Body of pancreas (tissue), 4 donors: ENCODE results near the gene FIBIN. TPM values are rescaled to one million over a fixed set of nuclear protein-coding genes. Genes with fewer than 3 reads are reported as not detected.
"Not testable (repeated sequence)": the region's sequence is repeated elsewhere in the genome, so short reads cannot be mapped to it uniquely, and the experiment has no call there.

ENCODE experiments used
- ATAC-seq: fragments of 150-250 bp; one replicate; pipeline ENCODE4 v1.9.1; 2016
- DNase-seq, 4 donors: peaks; one replicate each; pipeline ENCODE4 v3.0.0-alpha.2; 2019
- H3K27ac ChIP-seq, 4 donors: fragments of 200-600 bp; sonication (generic); 1 replicate in 3 of 4; 2 replicates in 1 of 4; pipeline versions ENCODE4 v1.5.1 to v1.6.1; 2016 to 2019; ENCODE audit warnings: mild to moderate bottlenecking in 1 of 4, mixed read lengths in 1 of 4, moderate library complexity in 1 of 4
- H3K27me3 ChIP-seq, 2 donors: fragments of 200-600 bp; sonication (generic); one replicate each; pipeline ENCODE4 v1.6.0; 2016; ENCODE audit warnings: mild to moderate bottlenecking in 1 of 2
- H3K36me3 ChIP-seq, 2 donors: fragments of 200-600 bp; sonication (generic); replicated peaks in 1 of 2; 2 replicates each; pipeline ENCODE4 v1.5.1; 2016; ENCODE audit warnings: low read depth in 2 of 2; ENCODE audit not compliant: insufficient read depth in 1 of 2
- H3K4me1 ChIP-seq: fragments of 200-600 bp; sonication (generic); one replicate; pipeline ENCODE4 v1.6.0; 2016
- H3K4me3 ChIP-seq, 2 donors: fragments of 200-600 bp; sonication (generic); 1 replicate in 1 of 2; 2 replicates in 1 of 2; pipeline ENCODE4 v1.5.1; 2016 to 2019
- H3K9me3 ChIP-seq, 3 donors: fragments of 200-600 bp; sonication (generic); 1 replicate in 2 of 3; 2 replicates in 1 of 3; pipeline ENCODE4 v1.5.1; 2016
- POLR2A ChIP-seq, 3 donors: fragments of 450-650 bp; IDR thresholded peaks; one replicate each; pipeline ENCODE4 v1.6.1; 2016; ENCODE audit warnings: antibody characterized with exemption in 3 of 3, mild to moderate bottlenecking in 2 of 3
- WGBS, 2 donors: methylation state at CpG; one replicate each; pipeline ENCODE4 v1.1.5; 2017; 5-methylcytosine and 5-hydroxymethylcytosine counted together
- intact Hi-C: fragments of 100-400 bp; cut with DNase I; formaldehyde crosslinking; loops from one replicate; pipeline ENCODE4 v1.15.1; 2023
- total RNA-seq, 2 donors: library from RNA; depleted of rRNA; stranded (reverse); fragments of >200 nt; gene quantifications; one replicate each; pipeline ENCODE4 v1.1.0, GENCODE V29; 2016
- TF ChIP-seq, protein P1 (sequence below), 7 experiments: fragments of 450-650 bp in 4 of 7; fragments of 200-600 bp in 3 of 7; sonication (generic) in 3 of 7; IDR thresholded peaks; one replicate each; pipeline ENCODE4 v1.5.1; 2016 to 2019; ENCODE audit warnings: antibody characterized with exemption in 7 of 7

Gene FIBIN
- total RNA-seq, 2 donors from 2014 or later: 9.6 to 10.5 TPM

DNA sequence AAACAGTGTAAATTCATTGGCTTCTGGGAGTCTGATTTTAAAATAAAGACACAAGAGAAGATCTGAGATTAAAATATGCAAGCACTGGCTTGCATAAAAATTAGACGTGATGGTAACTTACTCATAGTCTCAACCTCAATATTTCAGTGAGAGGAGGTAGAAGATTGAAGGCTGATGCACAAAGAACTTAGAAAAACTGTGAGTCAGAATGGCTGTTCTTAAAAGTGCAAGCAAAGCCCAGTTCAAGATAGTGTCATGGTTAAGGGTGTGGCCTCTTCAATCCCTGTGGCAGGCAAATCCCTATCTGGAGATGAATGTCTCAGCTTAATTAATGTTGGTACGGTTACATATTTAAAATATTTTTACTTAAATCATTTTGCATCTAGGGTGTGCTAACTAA, 33.6 kb upstream of the FIBIN start:
- ATAC-seq: no peak
- no peaks in the 10 kb centered on the region for H3K4me1 ChIP-seq
- no peak overlapping the region for H3K4me3 ChIP-seq
- intact Hi-C loops: no loop called here
- H3K36me3 ChIP-seq: no peaks in the 10 kb centered on the region
- no peaks in the 10 kb centered on the region for H3K9me3 ChIP-seq
- no peaks in the 10 kb centered on the region for H3K27me3 ChIP-seq
- 67 to 71% methylated on average over 2 of the region's 2 CpGs for WGBS, 2 donors
- DNase-seq: no peak
- no peak for TF ChIP-seq POLR2A (IDR thresholded peaks at IDR 0.05)
- TF ChIP-seq, protein P1, sequence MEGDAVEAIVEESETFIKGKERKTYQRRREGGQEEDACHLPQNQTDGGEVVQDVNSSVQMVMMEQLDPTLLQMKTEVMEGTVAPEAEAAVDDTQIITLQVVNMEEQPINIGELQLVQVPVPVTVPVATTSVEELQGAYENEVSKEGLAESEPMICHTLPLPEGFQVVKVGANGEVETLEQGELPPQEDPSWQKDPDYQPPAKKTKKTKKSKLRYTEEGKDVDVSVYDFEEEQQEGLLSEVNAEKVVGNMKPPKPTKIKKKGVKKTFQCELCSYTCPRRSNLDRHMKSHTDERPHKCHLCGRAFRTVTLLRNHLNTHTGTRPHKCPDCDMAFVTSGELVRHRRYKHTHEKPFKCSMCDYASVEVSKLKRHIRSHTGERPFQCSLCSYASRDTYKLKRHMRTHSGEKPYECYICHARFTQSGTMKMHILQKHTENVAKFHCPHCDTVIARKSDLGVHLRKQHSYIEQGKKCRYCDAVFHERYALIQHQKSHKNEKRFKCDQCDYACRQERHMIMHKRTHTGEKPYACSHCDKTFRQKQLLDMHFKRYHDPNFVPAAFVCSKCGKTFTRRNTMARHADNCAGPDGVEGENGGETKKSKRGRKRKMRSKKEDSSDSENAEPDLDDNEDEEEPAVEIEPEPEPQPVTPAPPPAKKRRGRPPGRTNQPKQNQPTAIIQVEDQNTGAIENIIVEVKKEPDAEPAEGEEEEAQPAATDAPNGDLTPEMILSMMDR (IDR thresholded peaks at IDR 0.05): no peak
- H3K27ac ChIP-seq: no peak overlapping the region

DNA sequence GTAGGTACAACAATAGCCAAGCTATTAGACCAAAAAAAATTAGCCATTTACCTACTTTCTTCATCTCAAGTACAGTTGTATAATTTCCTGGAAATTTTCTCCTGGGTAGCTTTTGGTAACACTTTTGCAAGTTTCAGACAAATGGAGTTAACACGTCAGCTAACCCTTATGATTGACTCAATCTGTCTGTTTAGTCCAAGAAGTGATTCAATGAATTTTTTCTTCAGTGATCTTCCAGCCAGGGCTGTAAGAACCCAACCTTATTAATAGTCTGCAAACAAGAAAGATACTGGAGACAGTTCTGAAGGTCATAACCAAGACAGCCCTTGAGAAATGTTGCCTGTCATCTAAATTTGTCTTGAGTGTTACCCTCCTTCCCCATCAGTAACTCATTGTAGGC, 30.1 kb upstream of the FIBIN start:
- no peak for ATAC-seq
- Histone ChIP-seq H3K27me3 (no peaks in the 10 kb centered on the region), H3K4me1 (no peaks in the 10 kb centered on the region), H3K4me3 (no peak overlapping the region), H3K9me3 (no peaks in the 10 kb centered on the region), H3K27ac (no peak overlapping the region), H3K36me3 (no peaks in the 10 kb centered on the region)
- 50 to 53% methylated on average over 1 of the region's 1 CpG for WGBS, 2 donors
- DNase-seq: no peak
- TF ChIP-seq POLR2A (IDR thresholded peaks at IDR 0.05): no peak
- TF ChIP-seq, protein P1 (IDR thresholded peaks at IDR 0.05): no peak
- intact Hi-C loops: no loop called here

DNA sequence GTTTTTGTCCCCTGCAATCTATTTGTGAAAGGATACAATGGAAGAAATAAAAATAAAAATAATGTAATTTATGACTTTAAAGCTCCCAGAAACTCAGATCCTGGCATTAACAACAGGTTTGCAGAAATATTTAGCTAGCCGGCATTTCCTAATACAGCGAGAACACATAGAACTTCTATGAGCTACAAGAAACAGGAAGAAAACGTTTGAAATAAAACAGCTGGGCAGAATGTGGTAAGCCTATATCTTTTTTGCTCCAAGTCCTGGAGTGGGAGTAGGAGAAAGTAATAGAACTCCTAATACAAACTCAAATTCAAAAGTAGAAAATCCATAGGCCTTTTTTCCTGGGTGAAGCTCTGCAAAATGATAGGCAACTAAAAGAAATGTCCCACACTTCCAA, 29.6 kb upstream of the FIBIN start:
- Histone ChIP-seq H3K4me3 (no peak overlapping the region), H3K27ac (no peak overlapping the region), H3K9me3 (no peaks in the 10 kb centered on the region), H3K27me3 (no peaks in the 10 kb centered on the region), H3K4me1 (no peaks in the 10 kb centered on the region), H3K36me3 (no peaks in the 10 kb centered on the region)
- intact Hi-C loops: no loop called here
- DNase-seq: no peak
- TF ChIP-seq, protein P1 (IDR thresholded peaks at IDR 0.05): no peak
- no peak for TF ChIP-seq POLR2A (IDR thresholded peaks at IDR 0.05)
- WGBS, 2 donors: 48 to 64% methylated on average over 3 of the region's 3 CpGs
- ATAC-seq: no peak

DNA sequence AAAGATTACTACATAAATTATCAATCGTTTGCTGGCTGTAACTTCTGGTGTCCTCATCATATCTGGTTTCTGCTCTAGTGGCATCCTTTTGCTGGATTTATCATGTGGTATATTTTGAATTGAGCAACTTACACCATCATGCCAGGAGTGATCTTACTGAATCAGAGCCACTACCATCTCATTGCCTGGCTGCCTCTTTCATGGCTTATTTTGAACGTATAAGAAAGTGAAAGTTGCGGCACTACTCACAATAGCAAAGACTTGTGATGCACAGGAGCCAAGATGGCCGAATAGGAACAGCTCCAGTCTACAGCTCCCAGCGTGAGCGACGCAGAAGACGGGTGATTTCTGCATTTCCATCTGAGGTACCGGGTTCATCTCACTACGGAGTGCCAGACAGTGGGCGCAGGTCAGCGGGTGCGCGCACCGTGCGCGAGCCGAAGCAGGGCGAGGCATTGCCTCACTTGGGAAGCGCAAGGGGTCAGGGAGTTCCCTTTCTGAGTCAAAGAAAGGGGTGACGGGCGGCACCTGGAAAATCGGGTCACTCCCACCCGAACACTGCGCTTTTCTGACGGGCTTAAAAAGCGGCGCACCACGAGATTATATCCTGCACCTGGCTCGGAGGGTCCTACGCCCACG, 28.9 kb upstream of the FIBIN start:
- WGBS, 2 donors: 83 to 90% methylated on average over 28 to 32 of the region's 32 CpGs
- H3K36me3 ChIP-seq, ATAC-seq, H3K4me1 ChIP-seq, H3K27me3 ChIP-seq, H3K4me3 ChIP-seq, H3K9me3 ChIP-seq, intact Hi-C loops, DNase-seq, H3K27ac ChIP-seq: not testable (repeated sequence)

DNA sequence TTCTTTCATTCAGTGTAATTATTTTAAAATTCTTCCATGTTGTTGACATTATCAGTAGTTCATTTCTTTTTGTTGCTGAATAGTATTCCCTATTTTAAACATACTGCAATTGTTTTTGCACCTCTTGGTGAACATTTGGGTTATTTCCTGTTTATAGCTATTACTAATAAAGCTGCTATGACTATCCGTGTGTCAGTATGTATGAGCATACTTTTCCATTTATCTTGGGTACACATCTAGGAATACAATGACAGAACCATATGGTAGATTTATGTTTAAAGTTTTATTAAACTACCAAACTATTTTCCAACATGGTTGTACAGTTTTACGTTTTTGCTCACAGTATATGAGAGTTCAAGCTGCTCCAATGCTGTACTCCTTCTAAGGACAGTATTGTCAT, 22.0 kb upstream of the FIBIN start:
- WGBS, 2 donors: 49 to 63% methylated on average over 2 of the region's 2 CpGs
- Histone ChIP-seq H3K4me1 (peaks cover 4% of the 10 kb centered on the region), H3K27me3 (no peaks in the 10 kb centered on the region), H3K9me3 (no peaks in the 10 kb centered on the region), H3K4me3 (no peak overlapping the region), H3K36me3 (no peaks in the 10 kb centered on the region), H3K27ac (no peak overlapping the region)
- ATAC-seq (no peak), DNase-seq (no peak)
- intact Hi-C loops: no loop called here
- TF ChIP-seq, protein P1 (IDR thresholded peaks at IDR 0.05): no peak
- TF ChIP-seq POLR2A (IDR thresholded peaks at IDR 0.05): no peak
